ENCODE results near the gene SLX4IP. TPM values are rescaled to one million over a fixed set of nuclear protein-coding genes. Genes with fewer than 3 reads are reported as not detected.

SLX4IP gene
- total RNA-seq, 1 experiment from 2014 or later, result 5.4 TPM

DNA sequence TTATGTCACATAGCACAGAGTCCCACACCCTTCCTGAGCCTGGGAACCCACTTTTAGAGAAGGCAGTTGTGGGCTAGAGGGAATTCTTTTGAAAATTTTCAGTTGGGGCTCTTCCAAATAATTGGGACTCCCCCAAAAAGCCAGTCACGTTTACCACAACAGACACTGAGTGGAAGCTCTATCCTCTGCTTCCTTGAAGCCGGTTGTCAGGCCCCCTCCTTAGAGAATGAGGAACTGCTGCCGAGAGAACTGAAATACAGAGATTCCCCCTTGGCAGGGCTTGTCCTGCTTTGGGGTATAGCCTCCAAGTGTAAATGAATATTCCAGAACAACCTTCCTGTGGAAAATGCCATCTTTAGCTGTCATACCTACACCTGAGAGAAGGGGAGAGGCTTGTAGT, 241.4 kb downstream of the SLX4IP start:
- Mint-ChIP-seq H3K27ac (ENCODE audit: unreplicated experiment) (peak overlapping the region; percentile 72), H3K9me3 (ENCODE audit: low read depth, unreplicated experiment) (no peaks in the 10 kb centered on the region), H3K4me3 (ENCODE audit: low read depth, unreplicated experiment) (peak overlapping the region; percentile 82), H3K36me3 (ENCODE audit: insufficient read depth, unreplicated experiment) (peaks cover 46% of the 10 kb centered on the region), H3K4me1 (ENCODE audit: low read depth, unreplicated experiment) (peaks cover 19% of the 10 kb centered on the region), H3K27me3 (ENCODE audit: unreplicated experiment) (no peaks in the 10 kb centered on the region)
- DNase-seq, result no peak
- TF ChIP-seq, protein P1, sequence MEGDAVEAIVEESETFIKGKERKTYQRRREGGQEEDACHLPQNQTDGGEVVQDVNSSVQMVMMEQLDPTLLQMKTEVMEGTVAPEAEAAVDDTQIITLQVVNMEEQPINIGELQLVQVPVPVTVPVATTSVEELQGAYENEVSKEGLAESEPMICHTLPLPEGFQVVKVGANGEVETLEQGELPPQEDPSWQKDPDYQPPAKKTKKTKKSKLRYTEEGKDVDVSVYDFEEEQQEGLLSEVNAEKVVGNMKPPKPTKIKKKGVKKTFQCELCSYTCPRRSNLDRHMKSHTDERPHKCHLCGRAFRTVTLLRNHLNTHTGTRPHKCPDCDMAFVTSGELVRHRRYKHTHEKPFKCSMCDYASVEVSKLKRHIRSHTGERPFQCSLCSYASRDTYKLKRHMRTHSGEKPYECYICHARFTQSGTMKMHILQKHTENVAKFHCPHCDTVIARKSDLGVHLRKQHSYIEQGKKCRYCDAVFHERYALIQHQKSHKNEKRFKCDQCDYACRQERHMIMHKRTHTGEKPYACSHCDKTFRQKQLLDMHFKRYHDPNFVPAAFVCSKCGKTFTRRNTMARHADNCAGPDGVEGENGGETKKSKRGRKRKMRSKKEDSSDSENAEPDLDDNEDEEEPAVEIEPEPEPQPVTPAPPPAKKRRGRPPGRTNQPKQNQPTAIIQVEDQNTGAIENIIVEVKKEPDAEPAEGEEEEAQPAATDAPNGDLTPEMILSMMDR (IDR thresholded peaks at IDR 0.05; ENCODE audit: unreplicated experiment), result no peak
- no TSS peak for BruUV-seq (replicated peaks)
- CTCF ChIA-PET, result interaction anchor here (1.7 kb wide), 1 partner anchor 225 kb away, joined by 3 read pairs; no protein-coding TSS in a partner anchor
- intact Hi-C loops (cut with micrococcal nuclease; ENCODE audit: unreplicated experiment), result loop anchor here (2.0 to 10.0 kb wide), 3 partner anchors 30 to 868 kb away; no protein-coding TSS in a partner anchor

Small RNA genes within 50 kb of the gene (microRNA-seq; reads per million reads assigned to microRNA genes)
- gene MIR6870, result not detected

Other genes starting within 250 kb of the SLX4IP start
- gene SNAP25, start 216.5 kb upstream of the SLX4IP start, total RNA-seq (2022), result 0.73 and 0.83 TPM in 2 replicates
- gene MKKS, start 1.1 kb upstream of the SLX4IP start, total RNA-seq (2022), result 11.6 and 12.1 TPM in 2 replicates
- gene JAG1, start 238.7 kb downstream of the SLX4IP start, total RNA-seq (2022), result 156 and 245 TPM in 2 replicates